SK-N-SH (cell line): ENCODE data around the gene SLC9A8.

Source experiments
- CTCF ChIP-seq: fragments of 200-600 bp; sonication (generic); IDR thresholded peaks from 2 replicates; pipeline ENCODE4 v1.6.1; 2017; ENCODE audit warnings: antibody characterized with exemption, mild to moderate bottlenecking, moderate library complexity
- FOXM1 ChIP-seq: IDR thresholded peaks from 2 replicates; pipeline ENCODE4 v1.4.0; 2012; ENCODE audit warnings: low read depth, mild to moderate bottlenecking
- JUND ChIP-seq: IDR thresholded peaks from 2 replicates; pipeline ENCODE4 v1.4.0; 2012
- POLR2AphosphoS5 ChIP-seq: IDR thresholded peaks from 2 replicates; pipeline ENCODE4 v1.6.1; 2012; ENCODE audit warnings: low read depth, low read length
- REST ChIP-seq: IDR thresholded peaks from 2 replicates; pipeline ENCODE4 v1.6.1; 2012; ENCODE audit warnings: mild to moderate bottlenecking, low read depth, low read length, moderate library complexity
- RFX5 ChIP-seq: IDR thresholded peaks from 2 replicates; pipeline ENCODE4 v1.6.1; 2012; ENCODE audit warnings: mild to moderate bottlenecking, improper control_type of control experiment, low read length
- YY1 ChIP-seq: IDR thresholded peaks from 2 replicates; pipeline ENCODE4 v1.4.0; 2012; ENCODE audit warnings: low read depth, mild to moderate bottlenecking

- TF ChIP-seq YY1 (no peak), POLR2AphosphoS5 (no peak), FOXM1 (no peak), JUND (no peak), CTCF (no peak), REST (no peak), RFX5 (no peak)
These were observed 59.4 kb downstream of the SLC9A8 start for GRCh38 chr20:49872056-49872455.
